Erythroblast (primary cell): ENCODE data around the gene CACNA1G.

Experiments used
- GATA1 ChIP-seq: IDR thresholded peaks from 2 replicates; pipeline ENCODE4 v1.6.1; 2011; ENCODE audit warnings: low read depth, mild to moderate bottlenecking, control low read depth, low read length, moderate library complexity
- POLR2A ChIP-seq: IDR thresholded peaks from 2 replicates; pipeline ENCODE4 v1.6.1; 2011; ENCODE audit warnings: mild to moderate bottlenecking, low read length

DNA sequence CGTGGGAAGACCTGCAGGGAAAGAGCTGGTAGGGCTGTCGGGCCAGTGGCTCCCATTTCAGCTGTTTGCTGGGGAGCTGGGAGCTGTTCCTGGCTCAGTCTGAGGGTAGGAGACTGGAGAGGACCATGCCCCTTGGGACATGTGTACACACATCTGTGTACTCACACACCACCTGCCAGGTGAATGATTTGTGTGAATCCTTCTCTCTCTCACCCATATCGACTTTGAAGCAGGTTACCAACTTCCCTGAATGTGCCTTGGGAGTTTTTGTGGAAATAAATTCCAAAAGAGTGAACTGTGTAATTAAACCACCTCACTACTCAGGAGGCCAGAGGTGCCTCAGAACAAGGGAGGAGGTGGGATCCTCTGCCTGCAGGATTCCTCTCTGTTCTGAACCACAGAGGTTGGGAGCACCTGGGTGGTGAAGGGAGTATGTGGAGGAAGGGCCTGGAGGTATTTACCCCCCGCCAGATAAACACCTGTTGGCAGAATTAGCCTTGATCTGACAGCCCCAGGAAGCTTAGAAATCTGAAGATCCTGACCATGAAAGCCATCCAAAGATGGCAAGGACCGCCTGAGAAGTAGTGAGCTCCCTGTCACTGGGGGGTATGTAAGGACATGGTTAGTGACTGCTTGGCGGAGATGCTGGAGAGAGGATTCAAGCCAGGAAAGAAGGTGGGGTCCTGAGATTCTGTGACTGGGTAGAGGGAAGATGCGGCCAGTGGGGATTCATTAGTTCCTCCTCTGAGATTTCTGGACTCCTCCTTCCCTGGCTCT is 77.5 kb downstream of the CACNA1G start:
- no peak for TF ChIP-seq POLR2A
- TF ChIP-seq GATA1, result no peak
